ENCODE measurements around the gene RBM19.

GRCh38 chr12:113772505-113773030, 193.6 kb downstream of the RBM19 start:
- TF ChIP-seq POLR2AphosphoS5 (IDR thresholded peaks at IDR 0.05; ENCODE audit: low read depth, low read length) (no peak), TAF1 (IDR thresholded peaks at IDR 0.05; ENCODE audit: borderline replicate concordance, insufficient read depth, low read length) (no peak), REST (IDR thresholded peaks at IDR 0.05; ENCODE audit: insufficient read depth in 1 of 2, low read depth in 2 of 2, low read length in 2 of 2) (no peak)

Data from PFSK-1 (cell line).